Measurements from ENCODE around the gene BRME1.
"Not testable (repeated sequence)": the region's sequence is repeated elsewhere in the genome, so short reads cannot be mapped to it uniquely, and the experiment has no call there.

Gene BRME1

GRCh38 chr19:13852171-13852707 is 53.7 kb downstream of the BRME1 start:
- H3K4me3 ChIP-seq (ENCODE audit: control insufficient read depth in 1 of 7, extremely low read depth in 1 of 7, insufficient read depth in 4 of 7, low read depth in 2 of 7, low read length in 6 of 7); DNase-seq; H3K27ac ChIP-seq (ENCODE audit: insufficient read depth in 1 of 2, low read depth in 1 of 2, low read length in 2 of 2, poor library complexity in 1 of 2, severe bottlenecking in 2 of 2); H3K36me3 ChIP-seq (ENCODE audit: control insufficient read depth in 4 of 4, insufficient read depth in 4 of 4, low read length in 3 of 4); H3K9me3 ChIP-seq (ENCODE audit: control extremely low read depth in 1 of 5, control insufficient read depth in 4 of 5, insufficient read depth in 2 of 5, low read depth in 1 of 5, low read length in 4 of 5); H3K27me3 ChIP-seq (replicated peaks in 2 of 5; ENCODE audit: control insufficient read depth in 4 of 5, insufficient read depth in 5 of 5, low read length in 4 of 5): not testable (repeated sequence)
- POLR2A ChIA-PET: interaction anchor here (8.4 to 9.5 kb wide), 2 partner anchors 10 to 15 kb away, joined by 230 to 284 read pairs; no protein-coding TSS in a partner anchor
- CTCF ChIA-PET: interaction anchor here (1.0 to 8.0 kb wide), 3 partner anchors 8 to 69 kb away, joined by 3 to 129 read pairs (median 3); no protein-coding TSS in a partner anchor
- WGBS (ENCODE audit: insufficient coverage): 97% methylated on average over 7 of the region's 12 CpGs
- H3K4me1 ChIP-seq (ENCODE audit: control extremely low read depth in 1 of 4, control insufficient read depth in 4 of 4, insufficient read depth in 4 of 4, low read length in 3 of 4): peaks cover 3 to 41% (median 36%) of the 10 kb centered on the region in 4 experiments

- POLR2A ChIA-PET: interaction anchor here (0.6 to 9.5 kb wide), 4 partner anchors 10 to 65 kb away, joined by 3 to 284 read pairs (median 116); partner anchors contain the start of gene ZSWIM4
- H3K36me3 ChIP-seq (ENCODE audit: control insufficient read depth in 4 of 4, insufficient read depth in 4 of 4, low read length in 3 of 4); H3K4me3 ChIP-seq (ENCODE audit: control insufficient read depth in 1 of 7, extremely low read depth in 1 of 7, insufficient read depth in 4 of 7, low read depth in 2 of 7, low read length in 6 of 7): not testable (repeated sequence)
Measured at GRCh38 chr19:13851734-13852114, 54.2 kb downstream of the BRME1 start.

GRCh38 chr19:13850910-13851733 is 54.8 kb downstream of the BRME1 start:
- POLR2A ChIA-PET: interaction anchor here (0.6 to 9.5 kb wide), 4 partner anchors 11 to 64 kb away, joined by 3 to 284 read pairs (median 116); partner anchors contain the start of gene ZSWIM4
- 76% methylated on average over 22 of the region's 26 CpGs for WGBS (ENCODE audit: insufficient coverage)
- H3K27me3 ChIP-seq (replicated peaks in 2 of 5; ENCODE audit: control insufficient read depth in 4 of 5, insufficient read depth in 5 of 5, low read length in 4 of 5): no peaks in the 10 kb centered on the region
- H3K9me3 ChIP-seq (ENCODE audit: control extremely low read depth in 1 of 5, control insufficient read depth in 4 of 5, insufficient read depth in 2 of 5, low read depth in 1 of 5, low read length in 4 of 5): no peaks in the 10 kb centered on the region
- CTCF ChIA-PET: interaction anchor here (3.0 to 8.0 kb wide), 2 partner anchors 9 to 15 kb away, joined by 15 to 129 read pairs; no protein-coding TSS in a partner anchor
- H3K36me3 ChIP-seq (ENCODE audit: control insufficient read depth in 4 of 4, insufficient read depth in 4 of 4, low read length in 3 of 4): no peaks in the 10 kb centered on the region
- peaks cover 3 to 50% (median 45%) of the 10 kb centered on the region in 4 experiments for H3K4me1 ChIP-seq (ENCODE audit: control extremely low read depth in 1 of 4, control insufficient read depth in 4 of 4, insufficient read depth in 4 of 4, low read length in 3 of 4)
- H3K4me3 ChIP-seq (ENCODE audit: control insufficient read depth in 1 of 7, extremely low read depth in 1 of 7, insufficient read depth in 4 of 7, low read depth in 2 of 7, low read length in 6 of 7): peak overlapping the region in 5 of 7 experiments; percentile 33 to 71 (median 56)
- DNase-seq: peak; percentile 86 to 95 (median 94)
- H3K27ac ChIP-seq (ENCODE audit: insufficient read depth in 1 of 2, low read depth in 1 of 2, low read length in 2 of 2, poor library complexity in 1 of 2, severe bottlenecking in 2 of 2): peak overlapping the region; percentile 87 to 90

More at GRCh38 chr19:13851734-13852114, 54.2 kb downstream of the BRME1 start:
- CTCF ChIA-PET: interaction anchor here (1.0 to 8.0 kb wide), 3 partner anchors 8 to 68 kb away, joined by 3 to 129 read pairs (median 15); no protein-coding TSS in a partner anchor
- not testable (repeated sequence) for DNase-seq; H3K27me3 ChIP-seq (replicated peaks in 2 of 5; ENCODE audit: control insufficient read depth in 4 of 5, insufficient read depth in 5 of 5, low read length in 4 of 5); H3K9me3 ChIP-seq (ENCODE audit: control extremely low read depth in 1 of 5, control insufficient read depth in 4 of 5, insufficient read depth in 2 of 5, low read depth in 1 of 5, low read length in 4 of 5)
- Histone ChIP-seq H3K27ac (ENCODE audit: insufficient read depth in 1 of 2, low read depth in 1 of 2, low read length in 2 of 2, poor library complexity in 1 of 2, severe bottlenecking in 2 of 2) (peak overlapping the region in 1 of 2 experiments; percentile 90), H3K4me1 (ENCODE audit: control extremely low read depth in 1 of 4, control insufficient read depth in 4 of 4, insufficient read depth in 4 of 4, low read length in 3 of 4) (peaks cover 3 to 46% (median 40%) of the 10 kb centered on the region in 4 experiments)
- WGBS (ENCODE audit: insufficient coverage): 90% methylated on average over 3 of the region's 5 CpGs

GRCh38 chr19:13849991-13850909 is 55.7 kb downstream of the BRME1 start:
- peak in 2 of 3 donors; percentile 86 to 87 for DNase-seq
- 10% methylated on average over 52 of the region's 66 CpGs for WGBS (ENCODE audit: insufficient coverage)
- H3K36me3 ChIP-seq (ENCODE audit: control insufficient read depth in 4 of 4, insufficient read depth in 4 of 4, low read length in 3 of 4): no peaks in the 10 kb centered on the region
- H3K9me3 ChIP-seq (ENCODE audit: control extremely low read depth in 1 of 5, control insufficient read depth in 4 of 5, insufficient read depth in 2 of 5, low read depth in 1 of 5, low read length in 4 of 5): no peaks in the 10 kb centered on the region
- no peaks in the 10 kb centered on the region for H3K27me3 ChIP-seq (replicated peaks in 2 of 5; ENCODE audit: control insufficient read depth in 4 of 5, insufficient read depth in 5 of 5, low read length in 4 of 5)
- peak overlapping the region in 5 of 7 experiments; percentile 33 to 71 (median 56) for H3K4me3 ChIP-seq (ENCODE audit: control insufficient read depth in 1 of 7, extremely low read depth in 1 of 7, insufficient read depth in 4 of 7, low read depth in 2 of 7, low read length in 6 of 7)
- peak overlapping the region; percentile 87 to 90 for H3K27ac ChIP-seq (ENCODE audit: insufficient read depth in 1 of 2, low read depth in 1 of 2, low read length in 2 of 2, poor library complexity in 1 of 2, severe bottlenecking in 2 of 2)
- ChIA-PET POLR2A (interaction anchor here (0.5 to 9.5 kb wide), 4 partner anchors 12 to 152 kb away, joined by 3 to 284 read pairs (median 117); partner anchors contain the start of gene ZSWIM4), CTCF (interaction anchor here (3.0 to 8.0 kb wide), 2 partner anchors 10 to 14 kb away, joined by 15 to 129 read pairs; no protein-coding TSS in a partner anchor)
- H3K4me1 ChIP-seq (ENCODE audit: control extremely low read depth in 1 of 4, control insufficient read depth in 4 of 4, insufficient read depth in 4 of 4, low read length in 3 of 4): peaks cover 8 to 57% (median 51%) of the 10 kb centered on the region in 4 experiments

- no peaks in the 10 kb centered on the region for H3K27me3 ChIP-seq (replicated peaks in 2 of 5; ENCODE audit: control insufficient read depth in 4 of 5, insufficient read depth in 5 of 5, low read length in 4 of 5)
- H3K36me3 ChIP-seq (ENCODE audit: control insufficient read depth in 4 of 4, insufficient read depth in 4 of 4, low read length in 3 of 4): no peaks in the 10 kb centered on the region
- peak overlapping the region in 1 of 2 experiments; percentile 100 for H3K27ac ChIP-seq (ENCODE audit: insufficient read depth in 1 of 2, low read depth in 1 of 2, low read length in 2 of 2, poor library complexity in 1 of 2, severe bottlenecking in 2 of 2)
- H3K4me3 ChIP-seq (ENCODE audit: control insufficient read depth in 1 of 7, extremely low read depth in 1 of 7, insufficient read depth in 4 of 7, low read depth in 2 of 7, low read length in 6 of 7): no peak overlapping the region
- no peaks in the 10 kb centered on the region for H3K9me3 ChIP-seq (ENCODE audit: control extremely low read depth in 1 of 5, control insufficient read depth in 4 of 5, insufficient read depth in 2 of 5, low read depth in 1 of 5, low read length in 4 of 5)
- CTCF ChIA-PET: interaction anchor here (2.2 to 8.0 kb wide), 3 partner anchors 11 to 17 kb away, joined by 4 to 129 read pairs (median 15); no protein-coding TSS in a partner anchor
- H3K4me1 ChIP-seq (ENCODE audit: control extremely low read depth in 1 of 4, control insufficient read depth in 4 of 4, insufficient read depth in 4 of 4, low read length in 3 of 4): peaks cover 8 to 69% (median 62%) of the 10 kb centered on the region in 4 experiments
- POLR2A ChIA-PET: interaction anchor here (8.4 to 9.5 kb wide), 2 partner anchors 12 to 13 kb away, joined by 230 to 284 read pairs; no protein-coding TSS in a partner anchor
- WGBS (ENCODE audit: insufficient coverage): 87% methylated on average over 16 of the region's 16 CpGs
- DNase-seq: peak in 2 of 3 donors; percentile 55 to 68
Measured at GRCh38 chr19:13848798-13849676, 56.9 kb downstream of the BRME1 start.
